GM10847 (cell line): ENCODE results near the gene SLC13A2.

Experiments used
- POLR2A ChIP-seq: IDR thresholded peaks from 2 replicates; pipeline ENCODE4 v1.6.1; 2011; ENCODE audit not compliant: insufficient read length; ENCODE audit errors: extremely low read depth

The SLC13A2 gene

GRCh38 chr17:28469376-28469775, 4.1 kb upstream of the SLC13A2 start:
- TF ChIP-seq POLR2A = no peak

GRCh38 chr17:28470266-28470913, 3.1 kb upstream of the SLC13A2 start:
- TF ChIP-seq POLR2A = no peak

- TF ChIP-seq POLR2A = no peak
Measured at GRCh38 chr17:28470914-28471366, 2.5 kb upstream of the SLC13A2 start.

- no peak for TF ChIP-seq POLR2A
Measured at GRCh38 chr17:28471531-28472342, 1.7 kb upstream of the SLC13A2 start.

- no peak for TF ChIP-seq POLR2A
Measured at GRCh38 chr17:28472871-28473497, 460 bp upstream of the SLC13A2 start.

GRCh38 chr17:28474111-28474531, 677 bp downstream of the SLC13A2 start:
- no peak for TF ChIP-seq POLR2A

GRCh38 chr17:28475151-28475900, 1.9 kb downstream of the SLC13A2 start:
- no peak for TF ChIP-seq POLR2A

GRCh38 chr17:28476076-28476865, 2.8 kb downstream of the SLC13A2 start:
- TF ChIP-seq POLR2A = no peak

GRCh38 chr17:28477928-28478327, 4.5 kb downstream of the SLC13A2 start:
- TF ChIP-seq POLR2A = no peak

- TF ChIP-seq POLR2A = no peak
Measured at GRCh38 chr17:28478712-28479615, 5.5 kb downstream of the SLC13A2 start.

GRCh38 chr17:28480278-28480677, 6.8 kb downstream of the SLC13A2 start:
- no peak for TF ChIP-seq POLR2A

GRCh38 chr17:28480799-28481571, 7.5 kb downstream of the SLC13A2 start:
- no peak for TF ChIP-seq POLR2A
